Spleen (tissue), 7 donors: ENCODE results near the gene NOXA1.

Experiments
- CTCF ChIP-seq, 11 experiments: fragments of 200-600 bp in 7 of 11; fragments of 450-650 bp in 4 of 11; sonication (generic) in 4 of 11; IDR thresholded peaks in 8 of 11; conservative IDR thresholded peaks in 3 of 11; 1 replicate in 7 of 11; 2 replicates in 4 of 11; pipeline versions ENCODE4 v1.4.0 to v1.8.0; 2016 to 2021; ENCODE audit warnings: antibody characterized with exemption in 11 of 11, inconsistent platforms in 4 of 11, mild to moderate bottlenecking in 1 of 11
- POLR2A ChIP-seq, 3 donors: fragments of 450-650 bp; IDR thresholded peaks; one replicate each; pipeline ENCODE4 v1.5.1; 2017; ENCODE audit warnings: antibody characterized with exemption in 3 of 3, mild to moderate bottlenecking in 1 of 3
- POLR2AphosphoS5 ChIP-seq, 3 donors: sonication (generic); formaldehyde crosslinking; IDR thresholded peaks; one replicate each; pipeline ENCODE4 v1.5.1; 2017; ENCODE audit warnings: antibody characterized with exemption in 3 of 3
- donor health status: DM: no; HTN: no; CAD: no; lungs with moderate emphysema.
- donor health status: DM: no; HTN: no; CAD: no.
- donor health status: DM: no; HTN: no; CAD: no.

GRCh38 chr9:137444106-137444790 lies 21.1 kb downstream of the NOXA1 start:
- TF ChIP-seq POLR2AphosphoS5 (IDR thresholded peaks at IDR 0.05) (no peak), POLR2A (IDR thresholded peaks at IDR 0.05) (no peak), CTCF (IDR thresholded peaks at IDR 0.05 in 8 of 11, conservative IDR thresholded peaks at IDR 0.05 in 3 of 11) (no peak)
